HG03442 (cell line): Measurements from ENCODE around the gene POT1.
A peak's percentile ranks its signal among the peaks of the same experiment; 100 is the strongest.
"Not testable (repeated sequence)": the region's sequence is repeated elsewhere in the genome, so short reads cannot be mapped to it uniquely, and the experiment has no call there.

Experiments
- ATAC-seq: cut with Tn5 transposase; IDR thresholded peaks from one replicate; pipeline ENCODE4 v1.9.1; 2021; ENCODE audit warnings: mild to moderate bottlenecking, moderate library complexity; ENCODE audit not compliant: unreplicated experiment

The POT1 gene, protein sequence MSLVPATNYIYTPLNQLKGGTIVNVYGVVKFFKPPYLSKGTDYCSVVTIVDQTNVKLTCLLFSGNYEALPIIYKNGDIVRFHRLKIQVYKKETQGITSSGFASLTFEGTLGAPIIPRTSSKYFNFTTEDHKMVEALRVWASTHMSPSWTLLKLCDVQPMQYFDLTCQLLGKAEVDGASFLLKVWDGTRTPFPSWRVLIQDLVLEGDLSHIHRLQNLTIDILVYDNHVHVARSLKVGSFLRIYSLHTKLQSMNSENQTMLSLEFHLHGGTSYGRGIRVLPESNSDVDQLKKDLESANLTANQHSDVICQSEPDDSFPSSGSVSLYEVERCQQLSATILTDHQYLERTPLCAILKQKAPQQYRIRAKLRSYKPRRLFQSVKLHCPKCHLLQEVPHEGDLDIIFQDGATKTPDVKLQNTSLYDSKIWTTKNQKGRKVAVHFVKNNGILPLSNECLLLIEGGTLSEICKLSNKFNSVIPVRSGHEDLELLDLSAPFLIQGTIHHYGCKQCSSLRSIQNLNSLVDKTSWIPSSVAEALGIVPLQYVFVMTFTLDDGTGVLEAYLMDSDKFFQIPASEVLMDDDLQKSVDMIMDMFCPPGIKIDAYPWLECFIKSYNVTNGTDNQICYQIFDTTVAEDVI

DNA sequence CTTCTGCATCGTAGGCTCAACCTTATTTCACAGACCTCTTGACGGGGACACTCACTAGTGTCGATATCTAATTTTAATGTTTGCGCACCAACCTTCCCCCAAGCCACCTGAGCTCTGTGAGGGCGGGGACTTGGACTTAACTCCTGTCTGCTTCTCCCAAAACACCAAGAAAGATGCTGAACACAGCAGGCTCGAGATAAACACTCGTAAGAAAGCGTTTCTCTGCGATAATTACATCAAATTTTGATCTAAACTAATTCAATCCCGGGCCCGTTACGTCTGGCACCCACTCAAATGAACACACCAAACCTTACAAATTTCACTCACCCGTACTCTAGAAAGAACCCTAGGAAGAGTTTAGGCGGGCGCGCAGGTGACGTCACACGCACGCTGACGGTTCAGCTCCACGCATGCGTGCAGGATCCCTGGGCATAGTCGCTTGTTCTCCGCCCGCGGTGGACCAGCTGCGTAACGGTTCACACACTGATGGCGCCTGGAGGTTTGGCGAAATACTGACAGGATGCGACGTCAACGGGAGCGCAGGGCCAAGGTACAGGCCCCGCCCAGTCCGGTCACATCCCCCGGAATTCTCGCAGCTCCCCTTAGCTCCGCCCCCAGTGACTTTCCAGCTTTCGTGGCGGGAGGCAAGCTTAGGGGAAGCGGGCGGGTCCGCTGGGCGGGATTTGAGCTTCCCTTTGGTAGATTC is at the start of gene POT1:
Gene POT1 (minus strand): TSS at position 359 of the 706 bp plus-strand sequence. CDS start 32,652 bp downstream, outside the sequence.
- peak; percentile 100 for ATAC-seq

DNA sequence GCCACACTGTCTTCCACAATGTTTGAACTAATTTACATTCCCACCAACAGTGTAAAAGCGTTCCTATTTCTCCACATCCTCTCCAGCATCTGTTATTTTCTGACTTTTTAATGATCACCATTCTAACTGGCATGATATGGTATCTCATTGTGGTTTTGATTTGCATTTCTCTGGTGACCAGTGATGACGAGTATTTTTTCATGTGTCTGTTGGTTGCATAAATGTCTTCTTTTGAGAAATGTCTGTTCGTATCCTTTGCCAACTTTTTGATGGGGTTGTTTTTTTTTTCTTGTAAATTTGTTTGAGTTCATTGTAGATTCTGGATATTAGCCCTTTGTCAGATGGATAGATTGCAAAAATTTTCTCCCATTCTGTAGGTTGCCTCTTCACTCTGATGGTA is 45.5 kb upstream of the POT1 start:
- ATAC-seq = not testable (repeated sequence)

DNA sequence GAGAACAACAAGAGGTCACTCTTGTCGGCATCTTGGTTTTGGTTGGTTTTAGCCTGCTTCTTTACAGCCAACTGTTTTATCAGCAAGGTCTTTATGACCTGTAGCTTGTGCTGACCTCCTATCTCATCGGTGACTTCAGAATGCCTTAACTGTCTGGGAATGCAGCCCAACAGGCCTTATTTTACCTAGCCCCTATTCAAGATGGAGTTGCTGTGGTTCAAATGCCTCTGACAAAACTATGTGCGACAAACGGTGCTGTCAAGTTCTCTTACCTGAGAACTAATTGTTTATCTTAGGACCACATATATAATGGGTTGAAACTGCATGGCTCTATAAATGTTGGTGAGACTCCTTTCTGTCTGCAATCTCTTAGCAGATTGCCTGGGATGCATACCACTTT is 35.9 kb upstream of the POT1 start:
- no peak for ATAC-seq

DNA sequence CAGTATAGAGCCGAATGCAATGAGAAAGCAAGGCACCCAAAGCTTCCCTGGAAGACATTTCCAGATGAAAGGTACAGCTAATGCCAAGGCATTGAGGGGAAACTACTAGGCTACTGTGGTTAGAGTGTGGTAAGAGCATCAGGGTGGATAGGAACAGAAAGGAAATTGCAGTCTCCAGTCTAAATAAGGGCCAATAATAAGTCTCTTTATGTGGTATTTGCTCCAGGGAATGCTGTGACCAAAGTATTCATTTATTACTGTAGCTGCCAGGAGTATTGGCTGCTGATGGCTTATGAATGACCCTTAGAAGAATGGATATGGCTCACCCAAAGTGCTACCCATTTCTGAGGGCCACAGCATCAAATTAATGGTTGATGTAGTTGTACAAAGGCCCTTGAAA is 30.1 kb upstream of the POT1 start:
- no peak for ATAC-seq

DNA sequence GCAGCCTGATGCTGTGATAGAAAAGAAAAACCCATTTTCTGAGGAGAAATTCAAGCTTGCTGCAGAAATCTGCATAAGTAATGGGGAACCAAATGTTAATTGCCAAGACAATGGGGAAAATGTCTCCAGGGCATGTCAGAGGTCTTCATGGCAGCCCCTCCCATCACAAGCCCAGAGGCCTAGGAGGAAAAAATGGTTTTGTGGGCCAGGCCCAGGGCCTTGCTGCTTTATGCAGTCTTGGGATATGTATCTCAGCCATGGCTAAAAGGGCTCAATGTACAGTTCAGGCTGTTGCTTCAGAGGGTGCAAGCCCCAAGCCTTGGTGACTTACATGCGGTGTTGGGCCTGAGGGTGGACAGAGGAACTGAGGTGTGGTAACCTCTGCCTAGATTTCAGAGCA is 28.3 kb upstream of the POT1 start:
- ATAC-seq = not testable (repeated sequence)

DNA sequence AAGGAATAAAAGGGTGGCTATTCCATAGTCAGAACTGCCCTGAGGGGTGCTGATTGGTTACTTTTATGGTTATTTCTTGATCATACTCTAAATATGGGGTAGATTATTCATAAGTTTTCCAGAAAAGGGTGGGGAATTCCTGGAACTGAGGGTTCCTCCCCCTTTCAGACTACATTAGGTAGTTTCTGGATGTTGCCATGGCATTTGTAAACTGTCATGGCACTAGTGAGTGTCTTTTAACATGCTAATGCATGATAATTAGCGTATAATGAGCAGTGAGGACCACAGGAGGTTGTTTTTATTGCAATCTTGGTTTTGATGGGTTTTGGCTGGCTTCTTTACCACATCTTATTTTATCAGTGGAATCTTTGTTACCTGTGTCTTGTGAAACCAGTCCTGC is 26.5 kb upstream of the POT1 start:
- no peak for ATAC-seq

DNA sequence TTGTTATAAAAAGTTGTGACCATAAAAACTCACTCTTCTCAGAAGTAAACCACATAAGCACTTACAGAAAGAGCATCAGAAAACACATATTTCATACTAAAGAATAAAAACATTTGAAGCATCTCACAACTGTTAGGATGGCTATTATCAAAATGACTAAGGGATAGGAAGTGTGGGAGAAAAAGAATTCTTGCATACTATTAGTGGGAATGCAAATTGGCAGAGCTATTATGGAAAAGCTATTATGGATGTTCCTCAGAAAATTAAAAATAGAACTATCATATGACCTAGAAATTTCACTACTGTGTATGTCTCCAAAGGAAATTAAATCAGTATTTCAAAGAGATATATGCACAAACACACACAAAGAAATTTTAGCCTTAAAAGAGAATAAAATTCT is 25.2 kb upstream of the POT1 start:
- ATAC-seq = no peak

DNA sequence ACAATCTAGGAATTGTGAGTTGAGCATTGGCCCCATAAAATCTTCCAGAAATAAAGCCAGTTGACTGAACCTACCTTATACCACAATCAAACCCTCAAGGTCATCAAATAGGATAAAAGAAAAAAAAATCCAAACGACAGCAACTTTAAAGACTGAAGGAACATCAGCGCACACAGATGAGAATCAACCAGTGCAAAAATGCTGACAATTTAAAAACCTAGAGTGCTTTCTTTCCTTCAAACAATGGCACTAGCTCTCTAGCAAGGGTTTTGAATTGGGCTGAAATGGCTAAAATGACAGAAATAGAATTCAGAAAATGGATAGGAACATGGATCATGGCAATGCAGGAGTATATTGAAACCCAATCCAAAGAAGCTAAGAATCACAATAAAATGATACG is 16.1 kb upstream of the POT1 start:
- no peak for ATAC-seq

DNA sequence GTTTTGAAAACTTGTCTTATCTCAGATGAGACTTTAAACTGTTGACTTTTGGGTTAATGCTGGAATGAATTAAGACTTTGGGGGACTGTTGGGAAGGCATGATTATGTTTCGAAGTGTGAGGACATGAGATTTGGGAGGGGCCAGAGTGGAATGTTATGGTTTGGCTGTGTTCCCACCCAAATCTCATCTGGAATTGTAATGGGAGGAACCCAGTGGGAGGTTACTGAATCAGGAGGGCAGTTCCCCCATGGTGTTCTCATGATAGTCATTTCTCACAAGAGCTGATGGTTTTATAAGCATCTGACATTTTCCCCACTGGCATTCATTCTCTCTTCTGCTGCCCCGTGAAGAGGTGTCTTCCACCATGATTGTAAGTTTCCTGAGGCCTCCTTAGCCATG is 13.8 kb upstream of the POT1 start:
- ATAC-seq = no peak

DNA sequence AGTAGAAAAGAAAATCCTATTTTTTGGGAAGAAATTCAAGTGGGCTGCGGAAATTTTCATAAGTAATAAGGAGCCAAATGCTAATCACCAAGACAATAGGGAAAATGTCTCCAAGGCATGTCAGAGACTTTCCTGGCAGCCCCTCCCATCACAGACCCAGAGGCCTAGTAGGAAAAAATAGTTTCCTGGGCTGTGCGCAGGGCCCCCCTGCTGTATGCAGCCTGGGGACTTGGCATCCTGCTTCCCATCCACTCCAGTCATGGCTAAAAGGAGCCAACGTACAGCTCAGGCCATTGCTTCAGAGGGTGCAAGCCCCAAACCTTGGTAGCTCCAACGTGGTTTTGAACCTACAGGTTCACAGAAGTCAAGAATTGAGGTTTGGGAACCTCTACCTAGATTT is 12.8 kb upstream of the POT1 start:
- no peak for ATAC-seq

DNA sequence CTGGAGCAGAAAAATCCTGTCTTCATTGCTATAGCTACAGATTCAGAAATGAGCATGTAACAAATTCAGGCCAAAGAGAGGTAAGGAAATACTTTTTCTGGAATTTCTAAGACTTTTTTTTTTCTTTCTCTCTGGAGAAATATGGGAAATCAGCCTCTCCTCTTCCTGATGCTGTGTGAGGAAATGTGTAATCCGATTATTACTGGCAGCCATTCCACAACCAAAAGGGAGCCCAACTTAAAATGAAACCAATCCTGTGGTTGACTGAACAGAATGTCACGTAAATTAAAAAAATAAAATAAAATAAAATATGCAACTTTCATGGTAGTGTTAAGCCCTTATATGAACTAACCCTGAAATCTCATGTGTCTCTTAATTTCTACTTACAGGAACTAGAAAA is 10.7 kb upstream of the POT1 start:
- no peak for ATAC-seq

DNA sequence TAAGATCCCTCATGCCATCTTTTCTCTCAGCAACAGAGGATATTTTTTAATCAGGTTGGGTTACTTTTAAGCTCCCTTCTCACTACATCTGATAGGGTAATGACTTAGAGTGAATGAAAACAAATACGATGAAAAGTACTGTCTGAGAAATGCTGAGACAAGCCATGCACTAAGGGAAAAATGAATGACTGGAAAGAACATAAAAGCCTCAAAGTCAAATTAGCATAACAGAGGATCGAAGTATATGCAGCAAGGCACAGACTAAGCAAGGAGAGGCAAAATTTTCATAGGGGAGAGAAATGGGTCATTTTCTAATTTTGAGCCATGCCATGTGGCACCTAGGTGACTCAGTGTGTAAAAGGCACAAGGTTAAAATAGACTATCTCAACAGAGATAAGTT is 8.5 kb upstream of the POT1 start:
- ATAC-seq = no peak

DNA sequence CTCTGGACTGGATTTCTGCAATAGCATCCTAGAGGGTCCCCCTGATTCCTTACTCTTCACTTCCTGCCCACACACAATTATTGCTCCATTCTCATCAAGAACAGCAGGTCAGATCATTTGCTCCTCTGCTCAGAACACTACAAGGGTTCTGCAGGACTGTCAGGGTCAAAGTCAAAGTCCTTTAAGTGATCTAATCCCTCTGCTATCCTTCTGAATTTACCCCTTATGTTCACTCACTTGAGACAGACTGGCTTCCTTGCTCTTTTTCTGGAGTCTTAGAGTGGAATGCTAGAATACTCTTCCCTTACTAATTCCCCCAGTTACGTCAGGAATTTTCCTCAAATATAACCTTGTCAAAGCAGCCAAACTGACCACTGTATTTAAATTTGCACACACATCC is 7.5 kb upstream of the POT1 start:
- ATAC-seq = no peak

DNA sequence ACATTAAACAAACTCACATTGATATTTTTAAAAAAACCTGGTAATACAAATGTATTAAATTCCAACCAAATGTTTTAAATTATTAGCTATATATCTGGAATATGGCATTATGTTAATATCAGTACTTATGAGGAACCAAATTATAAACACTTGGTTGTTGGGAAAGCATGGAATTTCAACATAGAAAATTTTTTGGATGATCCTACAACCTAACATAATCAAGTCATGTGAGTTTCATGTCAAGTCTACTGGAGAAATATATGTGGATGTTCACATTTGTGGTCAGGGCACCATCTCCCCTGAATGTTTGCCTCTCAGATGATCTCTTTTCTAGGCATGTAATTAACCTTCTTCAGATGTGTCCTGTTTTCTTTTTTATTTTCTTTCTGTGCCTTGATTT is 5.2 kb upstream of the POT1 start:
- ATAC-seq = no peak

DNA sequence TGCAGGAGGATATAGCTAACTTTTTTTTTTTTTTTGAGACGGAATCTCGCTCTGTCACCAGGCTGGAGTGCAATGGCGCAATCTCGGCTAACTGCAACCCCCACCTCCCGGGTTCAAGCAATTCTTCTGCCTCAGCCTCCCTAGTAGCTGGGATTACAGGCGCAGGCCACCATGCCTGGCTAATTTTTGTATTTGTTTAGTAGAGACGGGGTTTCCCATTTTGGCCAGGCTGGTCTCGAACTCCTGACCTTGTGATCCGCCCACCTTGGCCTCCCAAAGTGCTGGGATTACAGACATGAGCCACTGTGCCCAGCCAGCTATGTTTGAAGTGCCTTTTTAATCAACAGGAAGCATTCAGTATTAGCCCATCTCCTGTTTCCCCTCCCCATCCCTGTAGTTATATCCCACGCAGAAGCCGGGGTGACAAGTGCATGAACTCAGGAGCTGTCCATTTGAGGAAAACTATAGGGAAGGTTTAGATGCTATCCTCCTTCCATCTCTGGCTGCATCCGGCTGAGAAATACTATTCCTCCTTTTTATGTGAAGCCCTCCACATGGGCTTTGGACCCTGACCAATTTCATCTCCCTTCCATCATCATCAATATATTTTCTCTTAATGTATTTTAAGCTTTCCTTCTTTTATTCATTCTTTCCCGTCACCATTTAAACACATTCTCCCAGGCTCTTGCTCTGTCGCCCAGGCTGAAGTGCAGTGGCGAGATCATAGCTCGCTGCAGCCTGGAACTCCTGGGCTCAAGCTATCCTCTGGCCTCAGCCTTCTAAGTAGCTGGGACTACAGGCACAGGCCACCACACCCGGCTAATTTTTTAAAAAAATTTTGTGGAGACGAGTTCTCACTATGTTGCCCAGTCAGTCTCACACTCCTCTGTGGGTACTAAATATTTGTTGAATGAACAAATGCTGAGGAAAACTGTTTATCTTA is 1.3 kb upstream of the POT1 start:
- no peak for ATAC-seq

DNA sequence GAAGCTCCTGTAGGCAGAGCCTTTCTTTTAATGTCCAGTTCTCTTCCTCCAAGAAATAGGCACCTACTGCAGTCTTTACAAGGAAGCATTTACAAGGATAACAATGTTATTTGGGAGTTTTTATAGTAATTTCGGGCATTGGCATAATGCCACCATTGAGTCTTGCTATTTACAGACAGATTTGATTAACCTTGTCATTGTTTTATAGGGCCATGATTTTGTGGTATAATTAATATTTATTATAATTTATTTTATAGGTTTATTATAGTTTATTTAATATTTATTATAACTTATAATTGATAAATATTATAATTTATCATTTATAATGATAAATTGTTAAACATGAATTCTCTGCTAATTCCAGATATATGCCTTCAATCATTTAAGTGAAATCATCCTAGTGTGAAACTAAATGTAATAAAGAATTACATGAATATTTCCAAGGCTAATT is 573 bp upstream of the POT1 start:
- no peak for ATAC-seq

DNA sequence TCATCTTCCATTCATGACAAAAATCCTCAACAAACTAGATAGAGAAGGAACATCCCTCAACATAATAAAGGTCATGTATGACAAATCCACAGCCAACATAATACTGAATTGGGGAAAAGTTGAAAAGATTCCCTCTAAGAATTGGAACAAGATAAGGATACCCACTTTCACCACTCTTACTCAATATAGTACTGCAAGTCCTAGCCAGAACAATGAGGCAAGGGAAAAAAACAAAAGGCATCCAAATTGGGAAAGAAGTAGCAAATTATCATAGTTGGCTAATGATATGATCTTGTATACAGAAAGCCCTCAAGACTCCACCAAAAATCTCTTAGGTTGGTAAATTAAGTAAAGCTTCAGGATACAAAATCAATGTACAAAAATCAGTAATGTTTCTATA is 4.7 kb downstream of the POT1 start:
- no peak for ATAC-seq

DNA sequence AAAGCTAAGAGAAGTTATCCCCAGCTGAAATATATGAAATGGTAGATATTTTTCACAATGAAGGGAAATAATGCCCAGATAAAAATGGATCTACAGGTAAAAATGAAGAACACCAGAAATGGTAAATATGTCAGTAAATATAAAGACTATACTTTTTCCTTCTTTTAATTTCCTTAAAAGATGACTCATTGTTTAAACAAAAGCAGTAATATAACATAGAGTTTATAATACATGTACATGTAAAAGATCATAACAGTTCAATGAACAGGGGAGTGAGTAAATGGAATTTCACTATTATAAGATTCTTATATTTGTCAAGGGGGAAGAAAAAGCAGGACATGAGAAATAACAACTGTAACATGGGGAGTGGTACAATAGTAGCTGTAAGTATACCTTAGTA is 7.4 kb downstream of the POT1 start:
- ATAC-seq = no peak

DNA sequence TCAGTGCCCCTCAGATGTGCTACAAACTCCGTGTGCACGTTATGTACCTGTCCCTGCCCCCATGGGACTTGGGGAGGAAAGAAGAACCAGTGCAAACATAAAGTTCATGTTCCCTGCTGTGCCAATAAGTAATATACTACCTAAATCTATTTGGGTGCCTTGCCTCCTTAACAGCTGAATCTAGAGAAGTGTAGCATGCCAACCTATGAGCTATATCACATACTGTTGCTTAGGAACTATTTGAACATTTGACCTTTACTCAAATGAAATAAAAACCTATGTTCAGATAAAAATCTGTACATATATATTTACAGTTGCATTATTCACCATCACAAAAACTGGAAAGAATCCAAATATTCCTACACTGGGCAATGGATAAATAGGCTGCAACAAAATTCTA is 9.8 kb downstream of the POT1 start:
- ATAC-seq = no peak

DNA sequence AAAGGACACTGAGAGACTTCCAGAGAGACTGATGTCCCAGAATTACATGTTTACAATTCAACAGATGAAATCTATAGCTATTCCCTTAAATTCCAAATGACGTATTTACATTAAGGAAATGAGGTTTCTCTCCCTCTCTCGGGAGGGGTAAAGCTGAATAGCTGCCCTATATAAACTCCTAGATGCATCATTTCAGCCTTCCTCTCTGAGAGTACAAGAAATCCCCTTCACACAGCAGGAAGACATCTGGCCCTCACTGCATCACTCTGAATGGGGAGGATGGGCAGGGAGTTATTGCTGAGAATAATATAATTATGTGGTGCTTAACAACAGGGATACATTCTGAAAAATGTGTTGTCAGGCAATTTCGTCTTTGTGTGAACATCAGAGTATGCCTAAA is 11.0 kb downstream of the POT1 start:
- peak; percentile 77 for ATAC-seq

DNA sequence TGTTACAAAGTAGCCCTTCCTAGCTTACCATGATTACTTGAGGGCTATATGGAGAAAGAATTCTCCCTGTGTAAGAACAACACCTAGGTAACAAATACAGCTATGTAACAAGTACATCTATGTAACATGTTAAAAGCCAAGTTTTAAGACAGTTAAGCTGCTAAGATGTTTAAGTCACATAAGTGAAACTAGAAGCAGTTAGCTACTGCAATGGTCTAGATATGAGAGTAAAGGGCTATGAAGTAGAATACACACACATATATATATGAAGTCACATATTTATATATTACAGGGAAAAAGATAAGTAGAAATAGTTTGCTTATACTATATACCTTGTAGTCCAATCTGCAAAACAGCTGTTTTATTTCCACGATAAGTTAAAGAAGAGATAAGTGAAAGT is 14.4 kb downstream of the POT1 start:
- peak; percentile 49 for ATAC-seq
